Duodenal mucosa (tissue), 2 donors: ENCODE data around the gene GTF2H2C_2.
"Not testable (repeated sequence)": the region's sequence is repeated elsewhere in the genome, so short reads cannot be mapped to it uniquely, and the experiment has no call there.

Source experiments
- H3K27ac ChIP-seq: one replicate; pipeline ENCODE4 v1.7.0; 2013; ENCODE audit warnings: low read depth, low read length
- H3K27me3 ChIP-seq, 2 donors: one replicate each; pipeline ENCODE4 v1.7.0; 2013; ENCODE audit warnings: low read length in 2 of 2, control low read depth in 1 of 2; ENCODE audit not compliant: insufficient read depth in 2 of 2, control insufficient read depth in 1 of 2
- H3K36me3 ChIP-seq, 2 donors: one replicate each; pipeline ENCODE4 v1.7.0; 2013; ENCODE audit warnings: low read length in 2 of 2, control low read depth in 1 of 2; ENCODE audit not compliant: insufficient read depth in 2 of 2, control insufficient read depth in 1 of 2
- H3K4me1 ChIP-seq, 2 donors: one replicate each; pipeline ENCODE4 v1.7.0; 2013; ENCODE audit warnings: low read length in 2 of 2, control low read depth in 1 of 2; ENCODE audit not compliant: insufficient read depth in 2 of 2, control insufficient read depth in 1 of 2
- H3K4me3 ChIP-seq, 2 donors: one replicate each; pipeline ENCODE4 v1.7.0; 2013; ENCODE audit warnings: low read length in 2 of 2, low read depth in 1 of 2
- H3K9ac ChIP-seq, 2 donors: one replicate each; pipeline ENCODE4 v1.7.0; 2013; ENCODE audit warnings: low read length in 2 of 2, low read depth in 1 of 2
- H3K9me3 ChIP-seq, 2 donors: one replicate each; pipeline ENCODE4 v1.7.0; 2013; ENCODE audit warnings: low read length in 2 of 2, control low read depth in 1 of 2; ENCODE audit not compliant: control insufficient read depth in 1 of 2

The GTF2H2C_2 gene

DNA sequence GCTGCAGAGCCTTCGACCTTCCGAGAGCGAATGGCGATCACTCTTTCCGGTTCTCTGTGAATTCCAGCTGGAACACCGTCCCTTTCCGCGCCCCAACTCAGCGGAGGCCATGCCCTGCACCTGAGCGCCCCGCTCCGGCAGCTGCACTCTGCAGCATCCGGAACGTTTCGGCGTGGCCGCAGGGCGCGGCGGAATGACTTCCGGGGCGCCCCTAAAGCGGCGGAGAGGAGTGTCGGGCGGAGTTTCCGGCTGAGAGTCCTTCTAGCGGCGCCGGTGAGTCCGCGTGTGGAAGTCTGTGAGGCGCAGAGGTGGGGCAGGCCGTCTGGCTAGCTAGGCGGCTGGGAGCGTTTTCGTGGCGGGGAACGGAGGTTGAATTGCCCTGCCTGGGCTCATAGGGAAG lies at the start of gene GTF2H2C_2:
Gene GTF2H2C_2 (plus strand): TSS at position 252 of the 400 bp plus-strand sequence.
- not testable (repeated sequence) for H3K27me3 ChIP-seq, H3K27ac ChIP-seq, H3K9me3 ChIP-seq, H3K4me1 ChIP-seq, H3K9ac ChIP-seq, H3K4me3 ChIP-seq, H3K36me3 ChIP-seq

DNA sequence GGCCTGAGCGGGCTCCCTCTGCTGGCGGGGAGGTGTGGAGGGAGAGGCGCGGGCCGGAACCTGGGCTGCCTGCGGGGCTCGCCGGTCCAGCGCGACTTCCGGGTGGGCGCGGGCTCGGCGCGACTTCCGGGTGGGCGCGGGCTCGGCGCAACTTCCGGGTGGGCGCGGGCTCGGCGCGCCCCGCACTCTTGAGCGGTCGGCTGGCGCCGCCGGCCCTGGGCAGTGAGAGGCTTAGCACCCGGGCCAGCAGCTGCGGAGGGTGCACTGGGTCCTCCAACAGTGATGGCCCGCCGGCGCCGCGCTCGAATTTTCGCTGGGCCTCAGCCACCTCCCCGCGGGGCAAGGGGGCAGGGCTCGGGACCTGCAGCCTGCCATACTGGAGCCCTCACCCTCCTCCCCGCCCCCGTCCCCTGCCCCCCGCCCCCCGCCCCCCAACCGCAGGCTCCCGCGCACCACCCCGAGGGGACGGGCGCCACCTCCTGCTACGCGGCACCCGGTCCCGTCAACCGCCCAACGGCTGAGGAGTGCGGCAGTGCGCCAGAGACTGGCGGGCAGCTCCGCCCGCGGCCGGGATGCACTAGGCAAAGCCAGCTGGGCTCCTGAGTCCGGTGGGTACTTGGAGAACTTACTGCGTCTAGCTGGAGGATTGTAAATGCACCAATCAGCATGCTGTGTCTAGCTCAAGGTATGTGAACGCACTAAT lies 14.0 kb upstream of the GTF2H2C_2 start:
- not testable (repeated sequence) for H3K9me3 ChIP-seq, H3K36me3 ChIP-seq, H3K9ac ChIP-seq, H3K4me1 ChIP-seq, H3K27ac ChIP-seq, H3K27me3 ChIP-seq
- peak overlapping the region in 1 of 2 donors; percentile 59 for H3K4me3 ChIP-seq

DNA sequence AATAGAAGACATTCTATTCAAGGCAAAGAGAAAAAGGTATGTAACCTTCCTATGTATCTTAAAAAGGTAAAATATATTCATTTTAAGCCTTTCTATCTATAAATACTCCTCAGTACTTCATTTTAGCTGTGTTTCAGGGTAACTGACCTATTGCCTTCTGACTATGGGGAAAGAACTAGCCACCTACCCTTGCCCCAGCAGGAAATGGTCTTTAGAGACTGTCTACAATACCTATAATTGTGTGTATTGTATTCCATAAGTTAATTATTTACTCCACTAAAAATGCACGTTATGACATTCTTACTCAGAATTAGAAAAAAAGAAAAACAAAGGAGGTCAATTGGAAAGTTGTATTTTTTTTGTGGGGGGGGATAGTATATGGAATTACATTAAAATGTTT lies 6.2 kb downstream of the GTF2H2C_2 start:
- H3K9me3 ChIP-seq, H3K27ac ChIP-seq, H3K4me1 ChIP-seq, H3K27me3 ChIP-seq, H3K36me3 ChIP-seq, H3K4me3 ChIP-seq, H3K9ac ChIP-seq: not testable (repeated sequence)

DNA sequence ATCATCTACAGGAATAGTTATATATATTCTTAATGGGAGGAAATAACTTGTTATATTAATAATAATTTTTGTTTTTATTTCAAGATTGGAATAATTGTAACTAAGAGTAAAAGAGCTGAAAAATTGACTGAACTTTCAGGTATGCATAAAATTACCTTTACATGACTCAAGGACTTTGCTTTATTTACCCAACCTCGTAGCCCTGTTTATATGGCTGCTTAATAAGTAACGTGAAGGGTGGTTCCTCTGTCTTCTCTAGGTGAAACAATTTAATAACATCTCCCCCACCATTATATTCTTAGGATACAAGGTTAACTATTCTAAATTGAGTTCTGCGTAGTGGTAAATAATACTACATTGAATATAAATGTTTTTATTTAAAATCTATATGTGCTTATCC lies 8.0 kb downstream of the GTF2H2C_2 start:
- not testable (repeated sequence) for H3K4me1 ChIP-seq, H3K9me3 ChIP-seq, H3K9ac ChIP-seq, H3K36me3 ChIP-seq, H3K27ac ChIP-seq, H3K4me3 ChIP-seq, H3K27me3 ChIP-seq

DNA sequence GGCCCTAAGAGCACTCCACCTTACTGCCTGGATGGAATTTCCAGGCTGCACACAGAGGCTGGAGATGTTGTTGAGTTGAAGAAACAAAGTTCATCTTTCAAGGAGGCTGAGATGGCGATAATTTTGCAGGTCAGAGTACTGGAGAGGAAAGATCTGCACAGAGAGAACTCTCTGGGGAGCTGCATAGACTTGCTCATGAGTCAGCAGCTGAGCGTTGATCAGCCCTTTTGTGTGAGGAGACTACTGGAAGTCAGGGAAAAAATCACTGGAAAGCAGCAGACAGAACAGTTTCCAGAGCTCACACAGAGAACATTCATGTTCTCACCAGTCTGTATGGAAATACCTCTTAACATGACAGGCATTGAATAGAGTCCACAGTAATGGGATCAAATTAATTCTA lies 23.4 kb downstream of the GTF2H2C_2 start:
- not testable (repeated sequence) for H3K27me3 ChIP-seq, H3K36me3 ChIP-seq, H3K9ac ChIP-seq, H3K9me3 ChIP-seq, H3K4me3 ChIP-seq, H3K27ac ChIP-seq, H3K4me1 ChIP-seq

DNA sequence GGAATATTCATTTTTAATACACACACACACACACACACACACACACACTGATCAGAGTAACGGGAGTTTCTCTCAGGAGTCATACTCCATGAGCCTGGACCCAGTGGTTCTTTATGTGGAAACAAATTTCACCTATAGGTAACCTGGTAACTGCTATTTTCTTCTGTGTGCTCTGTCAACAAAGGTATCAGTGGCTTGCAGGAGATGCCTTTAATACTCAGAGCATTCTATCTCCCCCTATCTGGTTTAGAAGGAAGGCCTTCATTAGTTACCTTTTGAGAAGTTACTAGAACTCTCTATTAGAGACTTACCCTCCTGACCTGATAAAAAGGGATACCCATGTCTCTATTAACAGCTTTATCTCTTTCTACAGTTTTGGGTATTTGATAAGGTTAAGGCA lies 34.4 kb downstream of the GTF2H2C_2 start:
- H3K9ac ChIP-seq, H3K9me3 ChIP-seq, H3K4me3 ChIP-seq, H3K36me3 ChIP-seq, H3K27me3 ChIP-seq, H3K4me1 ChIP-seq, H3K27ac ChIP-seq: not testable (repeated sequence)

DNA sequence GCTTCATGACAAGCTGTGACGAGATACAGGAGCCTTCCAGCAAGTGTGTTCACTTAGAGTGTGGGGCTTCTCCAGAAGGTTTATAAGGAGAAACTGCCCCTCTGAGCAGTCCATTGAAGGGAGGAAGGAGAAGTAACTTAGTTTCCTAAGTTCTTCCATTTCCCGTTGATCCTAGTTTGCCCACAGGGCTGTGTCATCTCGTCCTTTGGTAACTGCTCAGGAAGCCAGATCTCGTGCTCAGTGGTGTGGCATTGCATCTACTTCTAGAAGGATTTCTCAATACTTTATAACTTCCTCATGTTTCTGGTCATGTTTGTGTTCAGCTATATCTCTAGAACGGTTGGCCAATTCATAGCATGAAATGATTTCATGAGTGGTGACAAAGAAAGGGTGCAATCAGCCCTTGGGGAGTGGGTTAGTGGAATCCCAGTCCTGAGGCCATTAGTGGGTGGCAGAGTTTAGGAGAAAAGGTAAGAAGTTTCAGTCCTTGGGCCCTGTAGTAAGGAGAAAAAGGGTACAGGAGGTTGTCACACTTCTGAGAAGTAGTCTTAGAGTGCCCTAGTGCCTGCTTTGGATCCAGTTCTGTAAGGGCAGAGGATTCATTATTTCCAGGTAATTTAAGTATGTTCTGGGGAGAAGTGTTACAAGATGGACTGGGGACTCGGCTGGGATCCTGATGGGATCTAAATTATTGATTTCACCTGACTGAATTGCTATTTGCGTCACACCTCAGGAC lies 36.2 kb downstream of the GTF2H2C_2 start:
- not testable (repeated sequence) for H3K27me3 ChIP-seq, H3K4me3 ChIP-seq, H3K9me3 ChIP-seq, H3K27ac ChIP-seq, H3K4me1 ChIP-seq, H3K36me3 ChIP-seq, H3K9ac ChIP-seq

DNA sequence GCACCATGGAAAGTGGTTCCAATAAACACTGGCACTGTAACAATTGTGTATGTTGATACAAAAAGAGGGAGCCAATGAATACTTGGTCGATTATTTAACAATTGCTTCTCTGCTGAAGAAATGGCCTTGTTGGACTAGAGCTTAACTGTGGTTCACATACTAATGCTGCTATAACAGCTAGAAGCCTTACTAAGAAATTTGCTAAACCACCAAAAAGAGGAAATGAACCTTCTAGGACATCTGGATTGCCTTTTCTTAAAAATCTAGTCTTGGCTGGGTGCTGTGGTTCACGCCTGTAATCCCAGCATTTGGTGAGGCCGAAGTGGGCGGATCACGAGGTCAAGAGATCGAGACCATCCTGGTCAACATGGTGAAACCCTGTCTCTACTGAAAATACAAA lies 41.9 kb downstream of the GTF2H2C_2 start:
- not testable (repeated sequence) for H3K9me3 ChIP-seq, H3K4me1 ChIP-seq, H3K27ac ChIP-seq, H3K36me3 ChIP-seq, H3K27me3 ChIP-seq, H3K4me3 ChIP-seq, H3K9ac ChIP-seq

DNA sequence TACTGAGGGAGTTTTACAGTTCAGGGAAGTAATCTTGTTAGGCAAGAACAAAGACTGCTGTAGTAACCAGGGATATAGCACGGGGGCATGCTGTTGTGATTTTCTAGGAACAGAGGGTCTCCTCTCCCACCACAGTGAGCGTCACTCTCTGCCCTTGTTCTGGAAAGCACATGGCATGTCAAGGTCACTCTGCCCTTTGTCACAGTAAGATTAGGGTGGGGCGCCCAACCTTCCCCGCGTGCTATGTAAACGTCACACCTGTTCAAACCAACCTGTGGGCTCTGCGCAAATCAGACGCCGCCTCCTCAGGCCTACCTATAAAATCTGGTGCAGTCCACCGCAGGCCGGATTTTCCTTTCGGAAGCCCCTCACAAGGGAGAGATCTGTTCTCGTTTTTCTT lies 44.0 kb downstream of the GTF2H2C_2 start:
- H3K36me3 ChIP-seq, H3K9ac ChIP-seq, H3K4me1 ChIP-seq, H3K27ac ChIP-seq, H3K27me3 ChIP-seq, H3K9me3 ChIP-seq, H3K4me3 ChIP-seq: not testable (repeated sequence)

DNA sequence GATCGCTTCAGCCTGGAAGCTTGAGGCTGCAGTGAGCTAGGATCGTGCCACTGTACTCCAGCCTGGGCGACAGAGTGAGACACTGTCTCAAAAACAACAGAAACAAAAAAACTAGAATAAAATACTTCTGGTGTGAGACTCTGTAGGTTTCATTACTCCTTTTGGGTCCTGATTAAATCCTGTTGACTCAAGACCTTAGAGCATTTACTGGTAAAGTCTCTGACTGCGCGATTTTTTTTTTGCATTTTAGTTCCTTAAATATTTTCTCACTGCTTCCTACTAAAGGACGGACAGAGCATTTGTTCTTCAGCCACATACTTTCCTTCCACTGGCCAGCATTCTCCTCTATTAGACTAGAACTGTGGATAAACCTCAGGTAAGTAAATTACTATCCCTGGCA lies 46.8 kb downstream of the GTF2H2C_2 start:
- not testable (repeated sequence) for H3K36me3 ChIP-seq, H3K4me1 ChIP-seq, H3K4me3 ChIP-seq, H3K27me3 ChIP-seq, H3K9me3 ChIP-seq, H3K27ac ChIP-seq, H3K9ac ChIP-seq
